ENCODE data around the gene PCCA.

GRCh38 chr13:100115693-100116254, 26.9 kb downstream of the PCCA start:
- TF ChIP-seq CTCF (IDR thresholded peaks at IDR 0.05) (no peak), POLR2AphosphoS5 (IDR thresholded peaks at IDR 0.05) (no peak), POLR2A (IDR thresholded peaks at IDR 0.05) (no peak), EP300 (IDR thresholded peaks at IDR 0.05) (no peak)
